Gastroesophageal sphincter (tissue), 3 donors: ENCODE data around the gene PIP5K1B.

Experiments
- CTCF ChIP-seq, 4 experiments: fragments of 200-600 bp in 2 of 4; fragments of 450-650 bp in 2 of 4; sonication (generic) in 1 of 4; IDR thresholded peaks; one replicate each; pipeline ENCODE4 v1.5.1; 2017 to 2019; ENCODE audit warnings: antibody characterized with exemption in 4 of 4, mild to moderate bottlenecking in 2 of 4, moderate library complexity in 2 of 4
- EP300 ChIP-seq: sonication (generic); formaldehyde crosslinking; IDR thresholded peaks from one replicate; pipeline ENCODE4 v1.6.1; 2017; ENCODE audit warnings: antibody characterized with exemption, mild to moderate bottlenecking
- POLR2A ChIP-seq, 2 donors: fragments of 450-650 bp; IDR thresholded peaks; one replicate each; pipeline ENCODE4 v1.6.1; 2017; ENCODE audit warnings: antibody characterized with exemption in 2 of 2, mild to moderate bottlenecking in 2 of 2, moderate library complexity in 1 of 2

- TF ChIP-seq POLR2A (IDR thresholded peaks at IDR 0.05) (no peak), EP300 (no peak), CTCF (IDR thresholded peaks at IDR 0.05) (no peak)
Measured at GRCh38 chr9:68873179-68873578, 168.1 kb downstream of the PIP5K1B start.
